ENCODE measurements around the gene NFYC.
"Not testable (repeated sequence)": the region's sequence is repeated elsewhere in the genome, so short reads cannot be mapped to it uniquely, and the experiment has no call there.

Gene NFYC

GRCh38 chr1:40715491-40716059, 24.1 kb downstream of the NFYC start:
- no peak for TF ChIP-seq CTCF (IDR thresholded peaks at IDR 0.05; ENCODE audit: low read depth, low read length)
- H3K4me3 ChIP-seq (ENCODE audit: low read depth, low read length) = no peak overlapping the region

GRCh38 chr1:40717065-40717464, 25.6 kb downstream of the NFYC start:
- no peak overlapping the region for H3K4me3 ChIP-seq (ENCODE audit: low read depth, low read length)
- TF ChIP-seq CTCF (IDR thresholded peaks at IDR 0.05; ENCODE audit: low read depth, low read length) = no peak

- no peak overlapping the region for H3K4me3 ChIP-seq (ENCODE audit: low read depth, low read length)
- TF ChIP-seq CTCF (IDR thresholded peaks at IDR 0.05; ENCODE audit: low read depth, low read length) = no peak
These were observed 26.5 kb downstream of the NFYC start for GRCh38 chr1:40717955-40718354.

GRCh38 chr1:40720493-40720892, 29.0 kb downstream of the NFYC start:
- H3K4me3 ChIP-seq (ENCODE audit: low read depth, low read length) = no peak overlapping the region
- TF ChIP-seq CTCF (IDR thresholded peaks at IDR 0.05; ENCODE audit: low read depth, low read length) = no peak

GRCh38 chr1:40722622-40723021, 31.1 kb downstream of the NFYC start:
- TF ChIP-seq CTCF (IDR thresholded peaks at IDR 0.05; ENCODE audit: low read depth, low read length) = no peak
- H3K4me3 ChIP-seq (ENCODE audit: low read depth, low read length) = no peak overlapping the region

GRCh38 chr1:40723196-40723955, 31.9 kb downstream of the NFYC start:
- TF ChIP-seq CTCF (IDR thresholded peaks at IDR 0.05; ENCODE audit: low read depth, low read length) = no peak

GRCh38 chr1:40727662-40728061, 36.2 kb downstream of the NFYC start:
- not testable (repeated sequence) for H3K4me3 ChIP-seq (ENCODE audit: low read depth, low read length)

More at GRCh38 chr1:40723196-40723955, 31.9 kb downstream of the NFYC start:
- no peak overlapping the region for H3K4me3 ChIP-seq (ENCODE audit: low read depth, low read length)

- H3K4me3 ChIP-seq (ENCODE audit: low read depth, low read length) = not testable (repeated sequence)
These were observed 37.9 kb downstream of the NFYC start for GRCh38 chr1:40729316-40729862.

Data from WI38 (cell line).